ENCODE results near the gene SPINK4.

SPINK4 gene

GRCh38 chr9:33230756-33231622, 9.0 kb upstream of the SPINK4 start:
- Histone ChIP-seq H3K9me3 (ENCODE audit: insufficient read depth, low read depth, low read length) (no peaks in the 10 kb centered on the region), H3K4me1 (ENCODE audit: insufficient read depth, low read length) (no peaks in the 10 kb centered on the region; the same call in 1 of the 2 replicates), H3K9ac (ENCODE audit: low read depth, low read length) (no peak overlapping the region), H3K27ac (ENCODE audit: low read depth, low read length) (no peak overlapping the region), H3K36me3 (ENCODE audit: insufficient read depth, low read length) (no peaks in the 10 kb centered on the region), H3K4me3 (ENCODE audit: low read length) (no peak overlapping the region), H3K27me3 (ENCODE audit: insufficient read depth, low read length) (no peaks in the 10 kb centered on the region)
- 82% methylated on average over 13 of the region's 13 CpGs for WGBS

- H3K36me3 ChIP-seq (ENCODE audit: insufficient read depth, low read length), result no peaks in the 10 kb centered on the region
- H3K27ac ChIP-seq (ENCODE audit: low read depth, low read length), result no peak overlapping the region
- H3K9me3 ChIP-seq (ENCODE audit: insufficient read depth, low read depth, low read length), result no peaks in the 10 kb centered on the region
- no peaks in the 10 kb centered on the region for H3K27me3 ChIP-seq (ENCODE audit: insufficient read depth, low read length)
- H3K9ac ChIP-seq (ENCODE audit: low read depth, low read length), result no peak overlapping the region
- no peak overlapping the region for H3K4me3 ChIP-seq (ENCODE audit: low read length)
- H3K4me1 ChIP-seq (ENCODE audit: insufficient read depth, low read length), result no peaks in the 10 kb centered on the region; the same call in 1 of the 2 replicates
- WGBS, result 94% methylated on average over 2 of the region's 2 CpGs
These were observed 8.4 kb upstream of the SPINK4 start for GRCh38 chr9:33231623-33231942.

DNA sequence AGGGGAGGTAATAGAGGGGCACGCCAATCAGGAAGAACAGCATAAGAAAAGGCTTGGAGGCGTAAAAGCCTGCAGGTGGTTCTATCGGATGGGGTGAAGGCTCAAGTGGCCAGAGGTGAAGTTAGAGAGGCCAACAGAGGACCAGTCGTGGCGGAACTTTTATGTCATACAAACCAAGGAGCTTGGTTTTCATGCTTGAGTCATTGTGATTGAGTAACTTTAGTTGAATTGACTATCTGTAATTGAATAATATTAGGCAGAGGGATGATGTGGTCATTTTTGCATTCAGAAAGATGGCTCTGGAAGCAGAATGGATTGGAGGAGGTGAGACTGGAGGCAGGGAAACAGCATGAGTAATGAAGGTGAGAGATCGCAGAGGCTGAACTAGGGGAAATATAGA, 7.2 kb upstream of the SPINK4 start:
- Histone ChIP-seq H3K27ac (ENCODE audit: low read depth, low read length) (no peak overlapping the region), H3K9me3 (ENCODE audit: insufficient read depth, low read depth, low read length) (no peaks in the 10 kb centered on the region), H3K36me3 (ENCODE audit: insufficient read depth, low read length) (no peaks in the 10 kb centered on the region), H3K4me1 (ENCODE audit: insufficient read depth, low read length) (no peaks in the 10 kb centered on the region; the same call in 1 of the 2 replicates), H3K27me3 (ENCODE audit: insufficient read depth, low read length) (no peaks in the 10 kb centered on the region), H3K4me3 (ENCODE audit: low read length) (no peak overlapping the region), H3K9ac (ENCODE audit: low read depth, low read length) (no peak overlapping the region)
- 86% methylated on average over 6 of the region's 6 CpGs for WGBS

- H3K36me3 ChIP-seq (ENCODE audit: insufficient read depth, low read length), result no peaks in the 10 kb centered on the region
- no peaks in the 10 kb centered on the region for H3K27me3 ChIP-seq (ENCODE audit: insufficient read depth, low read length)
- no peaks in the 10 kb centered on the region for H3K4me1 ChIP-seq (ENCODE audit: insufficient read depth, low read length)
- H3K4me3 ChIP-seq (ENCODE audit: low read length), result no peak overlapping the region
- no peak overlapping the region for H3K9ac ChIP-seq (ENCODE audit: low read depth, low read length)
- 91% methylated on average over 1 of the region's 1 CpG for WGBS
- no peaks in the 10 kb centered on the region for H3K9me3 ChIP-seq (ENCODE audit: insufficient read depth, low read depth, low read length)
- no peak overlapping the region for H3K27ac ChIP-seq (ENCODE audit: low read depth, low read length)
These were observed 6.2 kb upstream of the SPINK4 start for GRCh38 chr9:33233626-33234342.

DNA sequence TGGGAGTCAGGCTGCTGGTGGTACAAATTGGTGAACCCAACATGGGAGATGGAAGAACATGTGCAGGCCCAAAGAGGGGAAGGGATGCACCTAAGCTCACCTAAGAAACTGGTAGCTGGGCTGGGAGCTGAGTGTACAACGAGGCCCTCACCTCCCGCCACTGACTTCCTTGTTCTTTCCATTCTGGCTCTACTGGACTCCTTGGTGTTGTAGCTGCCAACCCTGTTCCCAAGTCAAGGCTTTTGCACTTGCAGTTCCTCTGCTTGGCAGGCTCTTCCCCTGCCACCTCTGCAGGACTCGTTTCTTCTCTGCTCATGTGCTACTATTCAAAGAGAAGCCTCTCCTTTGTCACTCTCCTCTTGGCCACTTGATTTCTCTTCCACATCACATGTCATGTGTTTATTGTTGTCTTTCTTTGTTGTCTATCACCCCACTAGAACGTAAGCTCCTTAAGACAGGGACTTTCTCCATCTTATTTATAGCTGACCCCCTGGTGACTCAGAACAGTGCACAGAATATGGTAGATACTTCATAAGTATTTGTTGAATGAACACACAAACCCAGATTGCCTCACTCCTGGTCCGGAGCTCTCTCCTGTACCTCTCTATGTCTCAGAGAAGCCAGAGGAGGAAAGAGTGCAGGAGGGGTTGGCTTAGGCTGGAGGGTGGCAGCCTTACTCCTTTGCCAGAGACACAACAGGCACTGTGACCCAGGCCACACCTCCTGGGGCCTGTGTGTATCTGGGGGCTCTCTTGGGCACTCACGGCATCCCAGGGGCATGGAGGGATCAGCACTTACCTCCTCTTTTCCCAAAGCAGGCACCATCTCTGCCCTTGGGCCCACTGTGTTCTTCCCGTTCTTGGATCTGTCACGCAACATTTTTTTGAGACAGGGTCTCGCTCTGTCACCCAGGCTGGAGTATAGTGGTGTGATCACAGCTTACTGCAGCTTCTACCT, 5.2 kb upstream of the SPINK4 start:
- Histone ChIP-seq H3K9ac (ENCODE audit: low read depth, low read length) (no peak overlapping the region), H3K4me1 (ENCODE audit: insufficient read depth, low read length) (no peaks in the 10 kb centered on the region), H3K4me3 (ENCODE audit: low read length) (no peak overlapping the region), H3K9me3 (ENCODE audit: insufficient read depth, low read depth, low read length) (no peaks in the 10 kb centered on the region), H3K36me3 (ENCODE audit: insufficient read depth, low read length) (no peaks in the 10 kb centered on the region), H3K27ac (ENCODE audit: low read depth, low read length) (no peak overlapping the region), H3K27me3 (ENCODE audit: insufficient read depth, low read length) (no peaks in the 10 kb centered on the region)
- WGBS, result 82% methylated on average over 7 of the region's 9 CpGs

GRCh38 chr9:33236571-33236970, 3.4 kb upstream of the SPINK4 start:
- no peaks in the 10 kb centered on the region for H3K9me3 ChIP-seq (ENCODE audit: insufficient read depth, low read depth, low read length)
- 76% methylated on average over 3 of the region's 3 CpGs for WGBS

DNA sequence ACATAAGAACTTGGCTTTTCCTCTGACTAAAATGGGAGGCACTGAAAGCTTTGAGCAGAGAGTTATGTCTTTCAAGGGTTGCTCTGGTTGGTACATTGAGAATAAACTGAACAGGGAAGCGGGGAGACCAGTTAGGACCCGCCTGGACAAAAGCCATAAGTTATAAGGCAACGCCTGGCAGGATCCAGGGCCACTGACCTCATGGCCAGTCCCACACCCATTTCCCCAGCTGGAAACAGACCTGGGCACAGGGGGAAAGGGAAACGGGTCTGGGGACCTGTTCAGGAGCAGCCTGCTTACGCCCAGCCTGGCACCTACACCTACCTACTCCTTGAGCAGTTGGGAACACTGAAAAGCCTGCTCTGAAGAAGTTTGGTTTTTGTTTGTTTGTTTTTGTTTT, 1.3 kb downstream of the SPINK4 start:
- 86% methylated on average over 5 of the region's 5 CpGs for WGBS
- no peak overlapping the region for H3K4me3 ChIP-seq (ENCODE audit: low read length)
- H3K4me1 ChIP-seq (ENCODE audit: insufficient read depth, low read length), result no peaks in the 10 kb centered on the region
- H3K9ac ChIP-seq (ENCODE audit: low read depth, low read length), result no peak overlapping the region
- no peak overlapping the region for H3K27ac ChIP-seq (ENCODE audit: low read depth, low read length)
- H3K9me3 ChIP-seq (ENCODE audit: insufficient read depth, low read depth, low read length), result no peaks in the 10 kb centered on the region
- no peaks in the 10 kb centered on the region for H3K36me3 ChIP-seq (ENCODE audit: insufficient read depth, low read length)
- no peaks in the 10 kb centered on the region for H3K27me3 ChIP-seq (ENCODE audit: insufficient read depth, low read length)

More at GRCh38 chr9:33236571-33236970, 3.4 kb upstream of the SPINK4 start:
- Histone ChIP-seq H3K27ac (ENCODE audit: low read depth, low read length) (no peak overlapping the region), H3K4me3 (ENCODE audit: low read length) (no peak overlapping the region), H3K27me3 (ENCODE audit: insufficient read depth, low read length) (no peaks in the 10 kb centered on the region), H3K4me1 (ENCODE audit: insufficient read depth, low read length) (no peaks in the 10 kb centered on the region), H3K9ac (ENCODE audit: low read depth, low read length) (no peak overlapping the region), H3K36me3 (ENCODE audit: insufficient read depth, low read length) (no peaks in the 10 kb centered on the region)

- no peak overlapping the region for H3K27ac ChIP-seq (ENCODE audit: low read depth, low read length)
- H3K27me3 ChIP-seq (ENCODE audit: insufficient read depth, low read length), result no peaks in the 10 kb centered on the region
- 85% methylated on average over 5 of the region's 6 CpGs for WGBS
- no peak overlapping the region for H3K4me3 ChIP-seq (ENCODE audit: low read length)
- no peak overlapping the region for H3K9ac ChIP-seq (ENCODE audit: low read depth, low read length)
- H3K9me3 ChIP-seq (ENCODE audit: insufficient read depth, low read depth, low read length), result no peaks in the 10 kb centered on the region
- no peaks in the 10 kb centered on the region for H3K36me3 ChIP-seq (ENCODE audit: insufficient read depth, low read length)
- no peaks in the 10 kb centered on the region for H3K4me1 ChIP-seq (ENCODE audit: insufficient read depth, low read length)
These were observed 2.7 kb downstream of the SPINK4 start for GRCh38 chr9:33242609-33243134.

DNA sequence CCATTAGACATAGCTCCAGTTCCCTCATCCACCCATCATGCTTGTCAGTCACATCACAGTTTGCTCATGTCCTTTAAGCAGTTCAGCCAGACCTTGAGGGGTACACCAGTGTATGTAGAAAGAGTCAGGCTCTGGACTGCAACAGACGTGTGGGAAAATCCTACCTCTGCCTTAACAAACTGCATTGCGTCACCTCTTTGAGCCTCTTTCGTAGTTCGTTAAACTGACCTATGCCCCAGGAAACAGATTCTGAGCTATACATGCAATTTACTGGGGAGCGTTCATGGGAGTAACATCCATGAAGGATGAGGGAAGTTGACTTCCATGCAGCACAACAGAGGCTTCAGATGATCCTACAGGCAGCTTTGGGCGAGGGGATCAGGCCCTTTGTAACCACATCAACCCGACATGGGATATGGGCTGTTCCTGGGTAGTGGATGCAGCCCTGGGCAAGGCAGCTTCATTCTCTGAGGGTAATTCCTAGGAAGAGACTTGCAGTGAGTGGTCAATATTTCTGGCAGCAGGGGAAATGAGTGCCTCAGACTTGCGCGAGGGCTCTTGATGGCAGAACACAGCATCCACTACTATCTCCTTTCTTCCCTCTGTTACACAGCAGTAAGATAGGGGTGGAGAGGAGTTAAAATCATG, 4.3 kb downstream of the SPINK4 start:
- H3K4me1 ChIP-seq (ENCODE audit: insufficient read depth, low read length), result no peaks in the 10 kb centered on the region

GRCh38 chr9:33245341-33245740, 5.4 kb downstream of the SPINK4 start:
- 93% methylated on average over 2 of the region's 2 CpGs for WGBS
- H3K4me1 ChIP-seq (ENCODE audit: insufficient read depth, low read length), result no peaks in the 10 kb centered on the region
- H3K9me3 ChIP-seq (ENCODE audit: insufficient read depth, low read depth, low read length), result no peaks in the 10 kb centered on the region
- no peaks in the 10 kb centered on the region for H3K27me3 ChIP-seq (ENCODE audit: insufficient read depth, low read length)
- no peak overlapping the region for H3K4me3 ChIP-seq (ENCODE audit: low read length)
- H3K36me3 ChIP-seq (ENCODE audit: insufficient read depth, low read length), result no peaks in the 10 kb centered on the region
- no peak overlapping the region for H3K9ac ChIP-seq (ENCODE audit: low read depth, low read length)
- no peak overlapping the region for H3K27ac ChIP-seq (ENCODE audit: low read depth, low read length)

More for the DNA sequence above, 4.3 kb downstream of the SPINK4 start:
- Histone ChIP-seq H3K27ac (ENCODE audit: low read depth, low read length) (no peak overlapping the region), H3K27me3 (ENCODE audit: insufficient read depth, low read length) (no peaks in the 10 kb centered on the region), H3K9me3 (ENCODE audit: insufficient read depth, low read depth, low read length) (no peaks in the 10 kb centered on the region), H3K36me3 (ENCODE audit: insufficient read depth, low read length) (no peaks in the 10 kb centered on the region), H3K9ac (ENCODE audit: low read depth, low read length) (no peak overlapping the region), H3K4me3 (ENCODE audit: low read length) (no peak overlapping the region)
- WGBS, result 92% methylated on average over 7 of the region's 9 CpGs

Measured in HUES64 (cell line).